Pulmonary artery endothelial cell (primary cell): Measurements from ENCODE around the gene CHD3. TPM values are rescaled to one million over a fixed set of nuclear protein-coding genes. Genes with fewer than 3 reads are reported as not detected.

Experiments used
- total RNA-seq: library from RNA; depleted of rRNA; stranded (reverse); fragments of >200 nt; gene quantifications from 2 replicates; pipeline ENCODE4 v1.2.3, GENCODE V29; 2014

CHD3 gene
- total RNA-seq, 1 donor from 2014 or later = 144 TPM

Other genes starting within 250 kb of the CHD3 start
- not detected in 2 replicates for gene ATP1B2, start 237.9 kb upstream of the CHD3 start, total RNA-seq
- gene TP53, start 201.3 kb upstream of the CHD3 start, total RNA-seq = 50.9 and 53.7 TPM in 2 replicates
- gene WRAP53, start 200.3 kb upstream of the CHD3 start, total RNA-seq = 9.6 and 13.7 TPM in 2 replicates
- gene EFNB3, start 183.6 kb upstream of the CHD3 start, total RNA-seq = 0.07 and 0.40 TPM in 2 replicates
- gene DNAH2, start 171.0 kb upstream of the CHD3 start, total RNA-seq = under 0.01 and 0.07 TPM in 2 replicates
- 2.0 and 3.1 TPM in 2 replicates for gene KDM6B, start 54.6 kb upstream of the CHD3 start, total RNA-seq
- gene TMEM88, start 33.7 kb upstream of the CHD3 start, total RNA-seq = 5.8 and 19.8 TPM in 2 replicates
- 95.4 and 120 TPM in 2 replicates for gene NAA38, start 31.2 kb upstream of the CHD3 start, total RNA-seq
- 9.8 and 13.2 TPM in 2 replicates for gene CYB5D1, start 30.8 kb upstream of the CHD3 start, total RNA-seq
- 0.86 and 1.2 TPM in 2 replicates for gene RNF227, start 27.5 kb downstream of the CHD3 start, total RNA-seq
- gene KCNAB3, start 41.1 kb downstream of the CHD3 start, total RNA-seq = 0.20 and 0.32 TPM in 2 replicates
- 43.6 and 62.4 TPM in 2 replicates for gene TRAPPC1, start 43.2 kb downstream of the CHD3 start, total RNA-seq
- 17.9 and 23.7 TPM in 2 replicates for gene CNTROB, start 43.4 kb downstream of the CHD3 start, total RNA-seq
- gene GUCY2D, start 113.8 kb downstream of the CHD3 start, total RNA-seq = not detected in 2 replicates
- not detected in 2 replicates for gene ALOX15B, start 150.3 kb downstream of the CHD3 start, total RNA-seq
- not detected in 2 replicates for gene ALOX12B, start 198.9 kb downstream of the CHD3 start, total RNA-seq
- not detected in 2 replicates for gene ALOXE3, start 229.7 kb downstream of the CHD3 start, total RNA-seq
- 0.14 and 0.40 TPM in 2 replicates for gene HES7, start 235.3 kb downstream of the CHD3 start, total RNA-seq